Measurements from ENCODE around the gene TAAR2.

DNA sequence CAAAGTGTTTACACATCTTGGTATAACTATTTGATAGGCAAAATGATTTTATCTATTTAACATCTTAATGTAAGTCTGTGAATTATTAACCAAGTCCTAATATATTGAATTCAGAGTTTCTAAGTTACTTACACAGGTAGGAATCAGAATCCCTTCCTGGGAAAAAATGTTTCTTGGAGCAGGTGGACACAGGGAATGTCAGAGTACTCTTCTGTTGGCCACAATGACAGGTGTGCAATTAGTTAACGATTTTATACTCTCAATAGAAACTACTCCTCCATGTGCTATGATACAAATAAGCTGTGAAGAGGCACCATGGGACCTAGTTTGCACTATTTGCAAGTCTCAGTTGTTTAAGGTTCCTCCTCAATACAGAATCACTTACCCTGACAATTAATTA lies 33.7 kb downstream of the TAAR2 start:
- TF ChIP-seq, protein P1, sequence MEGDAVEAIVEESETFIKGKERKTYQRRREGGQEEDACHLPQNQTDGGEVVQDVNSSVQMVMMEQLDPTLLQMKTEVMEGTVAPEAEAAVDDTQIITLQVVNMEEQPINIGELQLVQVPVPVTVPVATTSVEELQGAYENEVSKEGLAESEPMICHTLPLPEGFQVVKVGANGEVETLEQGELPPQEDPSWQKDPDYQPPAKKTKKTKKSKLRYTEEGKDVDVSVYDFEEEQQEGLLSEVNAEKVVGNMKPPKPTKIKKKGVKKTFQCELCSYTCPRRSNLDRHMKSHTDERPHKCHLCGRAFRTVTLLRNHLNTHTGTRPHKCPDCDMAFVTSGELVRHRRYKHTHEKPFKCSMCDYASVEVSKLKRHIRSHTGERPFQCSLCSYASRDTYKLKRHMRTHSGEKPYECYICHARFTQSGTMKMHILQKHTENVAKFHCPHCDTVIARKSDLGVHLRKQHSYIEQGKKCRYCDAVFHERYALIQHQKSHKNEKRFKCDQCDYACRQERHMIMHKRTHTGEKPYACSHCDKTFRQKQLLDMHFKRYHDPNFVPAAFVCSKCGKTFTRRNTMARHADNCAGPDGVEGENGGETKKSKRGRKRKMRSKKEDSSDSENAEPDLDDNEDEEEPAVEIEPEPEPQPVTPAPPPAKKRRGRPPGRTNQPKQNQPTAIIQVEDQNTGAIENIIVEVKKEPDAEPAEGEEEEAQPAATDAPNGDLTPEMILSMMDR (IDR thresholded peaks at IDR 0.05), result no peak
- TF ChIP-seq POLR2A (IDR thresholded peaks at IDR 0.05), result no peak
